Heart left ventricle (tissue), 13 donors: Measurements from ENCODE around the gene FYN.

Experiments
- POLR2A ChIP-seq, 2 donors: fragments of 450-650 bp; IDR thresholded peaks; one replicate each; pipeline ENCODE4 v1.6.1; 2017; ENCODE audit warnings: antibody characterized with exemption in 2 of 2, mild to moderate bottlenecking in 2 of 2, moderate library complexity in 2 of 2
- TF ChIP-seq, protein P1 (sequence below), 12 donors: fragments of 200-600 bp; sonication (generic) in 4 of 12; IDR thresholded peaks; one replicate each; pipeline versions ENCODE4 v1.5.0 to v1.8.0; 2018 to 2022; ENCODE audit warnings: antibody characterized with exemption in 12 of 12, mild to moderate bottlenecking in 5 of 12
- donor health status: ischemic (EF 13 %, LVEDD 7.1; RV severe dilation, severe dysfunction).
- donor health status: DM: no; HTN: yes; CAD: no.
- donor health status: DM: no; HTN: no; CAD: no.
- donor health status: ischemic (EF 25% LVEDD 6.9; RV normal size, moderate dysfunction).
- donor health status: ischemic (EF 25% LVEDD 5.7; RV mildly dilated, moderate dysfunction).
- donor health status: ischemic (EF 35%, LVEDD 5.7; RV mildly dilated, moderate dysfunction).
- donor health status: nonischemic (EF 11% LVEDD 7.7; RV severe dilation, severe dysfunction).
- donor health status: DM: yes; HTN: yes; CAD: no.
- donor health status: PGD.
- donor health status: ischemic (EF 29% LVEDD 5.4; RV normal size, mild dysfunction).
- donor health status: nonischemic (EF 23%, LVEDD 6.1; RV moderate dilation, normal function).

DNA sequence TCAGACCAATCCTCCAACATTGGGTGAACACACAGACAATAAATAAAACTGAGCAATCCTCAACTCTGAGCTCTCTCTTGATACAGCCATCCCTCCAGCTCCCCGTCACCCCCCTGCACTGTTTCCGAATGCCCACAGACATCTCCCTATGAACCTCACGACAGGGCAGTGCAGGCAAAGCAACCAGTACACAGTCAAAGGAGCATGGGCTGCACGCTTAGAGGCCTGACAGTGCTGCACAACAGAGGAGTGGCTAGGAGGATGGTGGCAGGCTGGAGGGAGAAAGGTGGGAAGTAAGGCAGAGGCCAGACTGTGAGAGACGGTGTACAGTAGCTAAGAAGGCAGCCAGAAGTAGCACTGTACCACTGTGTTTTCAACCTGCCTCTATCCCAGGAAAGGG is 24.0 kb downstream of the FYN start:
- TF ChIP-seq, protein P1, sequence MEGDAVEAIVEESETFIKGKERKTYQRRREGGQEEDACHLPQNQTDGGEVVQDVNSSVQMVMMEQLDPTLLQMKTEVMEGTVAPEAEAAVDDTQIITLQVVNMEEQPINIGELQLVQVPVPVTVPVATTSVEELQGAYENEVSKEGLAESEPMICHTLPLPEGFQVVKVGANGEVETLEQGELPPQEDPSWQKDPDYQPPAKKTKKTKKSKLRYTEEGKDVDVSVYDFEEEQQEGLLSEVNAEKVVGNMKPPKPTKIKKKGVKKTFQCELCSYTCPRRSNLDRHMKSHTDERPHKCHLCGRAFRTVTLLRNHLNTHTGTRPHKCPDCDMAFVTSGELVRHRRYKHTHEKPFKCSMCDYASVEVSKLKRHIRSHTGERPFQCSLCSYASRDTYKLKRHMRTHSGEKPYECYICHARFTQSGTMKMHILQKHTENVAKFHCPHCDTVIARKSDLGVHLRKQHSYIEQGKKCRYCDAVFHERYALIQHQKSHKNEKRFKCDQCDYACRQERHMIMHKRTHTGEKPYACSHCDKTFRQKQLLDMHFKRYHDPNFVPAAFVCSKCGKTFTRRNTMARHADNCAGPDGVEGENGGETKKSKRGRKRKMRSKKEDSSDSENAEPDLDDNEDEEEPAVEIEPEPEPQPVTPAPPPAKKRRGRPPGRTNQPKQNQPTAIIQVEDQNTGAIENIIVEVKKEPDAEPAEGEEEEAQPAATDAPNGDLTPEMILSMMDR (IDR thresholded peaks at IDR 0.05) = no peak
- no peak for TF ChIP-seq POLR2A (IDR thresholded peaks at IDR 0.05)
